Mesenchymal stem cell (in vitro differentiated cells and primary cell): ENCODE results near the gene ELK4.

Source experiments
- DNase-seq: peaks from one replicate; pipeline ENCODE4 v3.0.0-alpha.2; 2013
- H2AFZ ChIP-seq: one replicate; pipeline ENCODE4 v1.6.1; 2013; ENCODE audit warnings: low read depth, mild to moderate bottlenecking, control low read depth, inconsistent platforms, low read length, moderate library complexity
- H2AK5ac ChIP-seq: 2 replicates; pipeline ENCODE4 v1.6.1; 2013; ENCODE audit warnings: low read length, moderate library complexity, mild to moderate bottlenecking, inconsistent platforms; ENCODE audit not compliant: severe bottlenecking
- H2BK120ac ChIP-seq: one replicate; pipeline ENCODE4 v1.6.1; 2013; ENCODE audit warnings: low read depth, mild to moderate bottlenecking, inconsistent platforms, low read length, moderate library complexity
- H2BK12ac ChIP-seq, 2 experiments: one replicate each; pipeline ENCODE4 v1.6.1; 2013; ENCODE audit warnings: inconsistent platforms in 2 of 2, low read length in 2 of 2, mild to moderate bottlenecking in 2 of 2, moderate library complexity in 2 of 2, control low read depth in 1 of 2
- H2BK15ac ChIP-seq: one replicate; pipeline ENCODE4 v1.6.1; 2013; ENCODE audit warnings: mild to moderate bottlenecking, low read depth, inconsistent platforms; ENCODE audit not compliant: poor library complexity, severe bottlenecking
- H2BK5ac ChIP-seq: 2 replicates; pipeline ENCODE4 v1.6.1; 2013; ENCODE audit warnings: low read depth, mild to moderate bottlenecking, low read length, control low read depth, inconsistent platforms; ENCODE audit not compliant: poor library complexity, severe bottlenecking
- H3K14ac ChIP-seq, 2 experiments: one replicate each; pipeline ENCODE4 v1.6.1; 2013; ENCODE audit warnings: inconsistent platforms in 2 of 2, low read length in 2 of 2, control low read depth in 1 of 2, mild to moderate bottlenecking in 1 of 2, moderate library complexity in 1 of 2
- H3K18ac ChIP-seq, 2 experiments: one replicate each; pipeline ENCODE4 v1.6.1; 2013; ENCODE audit warnings: inconsistent platforms in 2 of 2, low read length in 2 of 2, control low read depth in 1 of 2, low read depth in 1 of 2, mild to moderate bottlenecking in 1 of 2
- H3K23ac ChIP-seq, 2 experiments: one replicate each; pipeline ENCODE4 v1.6.1; 2013; ENCODE audit warnings: inconsistent platforms in 2 of 2, low read length in 2 of 2, mild to moderate bottlenecking in 2 of 2, moderate library complexity in 2 of 2, control low read depth in 1 of 2
- H3K27ac ChIP-seq: 2 replicates; pipeline ENCODE4 v1.5.1; 2013; ENCODE audit warnings: mild to moderate bottlenecking, moderate library complexity, low read length, control low read depth, inconsistent platforms; ENCODE audit not compliant: poor library complexity, severe bottlenecking
- H3K27me3 ChIP-seq, 2 experiments: 2 replicates each; pipeline versions ENCODE4 v1.6.1 to v1.7.0; 2013; ENCODE audit warnings: low read length in 2 of 2, mild to moderate bottlenecking in 2 of 2, moderate library complexity in 2 of 2, control low read depth in 1 of 2, inconsistent platforms in 1 of 2; ENCODE audit not compliant: control insufficient read depth in 1 of 2, insufficient read depth in 1 of 2
- H3K36me3 ChIP-seq, 2 experiments: 2 replicates each; pipeline versions ENCODE4 v1.6.1 to v1.7.0; 2013; ENCODE audit warnings: low read length in 2 of 2, control low read depth in 1 of 2, inconsistent platforms in 1 of 2, low read depth in 1 of 2, mild to moderate bottlenecking in 1 of 2; ENCODE audit not compliant: insufficient read depth in 2 of 2, control insufficient read depth in 1 of 2
- H3K4ac ChIP-seq, 2 experiments: one replicate each; pipeline ENCODE4 v1.6.1; 2013; ENCODE audit warnings: inconsistent platforms in 2 of 2, low read length in 2 of 2, mild to moderate bottlenecking in 2 of 2, moderate library complexity in 2 of 2, control low read depth in 1 of 2, low read depth in 1 of 2
- H3K4me1 ChIP-seq: 2 replicates; pipeline ENCODE4 v1.6.1; 2013; ENCODE audit warnings: low read depth, low read length, control low read depth; ENCODE audit not compliant: control insufficient read depth, insufficient read depth
- H3K4me2 ChIP-seq: 2 replicates; pipeline ENCODE4 v1.6.1; 2013; ENCODE audit warnings: low read length, mild to moderate bottlenecking, inconsistent platforms; ENCODE audit not compliant: poor library complexity, severe bottlenecking
- H3K4me3 ChIP-seq, 2 experiments: 2 replicates each; pipeline versions ENCODE4 v1.5.1 to v1.7.0; 2013; ENCODE audit warnings: low read length in 2 of 2, mild to moderate bottlenecking in 2 of 2, control low read depth in 1 of 2, low read depth in 1 of 2; ENCODE audit not compliant: insufficient read depth in 1 of 2
- H3K79me1 ChIP-seq: replicated peaks from 2 replicates; pipeline ENCODE4 v1.6.1; 2013; ENCODE audit warnings: mild to moderate bottlenecking, control low read depth, low read length, inconsistent platforms; ENCODE audit not compliant: poor library complexity, severe bottlenecking
- H3K9ac ChIP-seq: 2 replicates; pipeline ENCODE4 v1.7.0; 2013; ENCODE audit warnings: mild to moderate bottlenecking, low read length, moderate library complexity
- H3K9me3 ChIP-seq: 2 replicates; pipeline ENCODE4 v1.7.0; 2013; ENCODE audit warnings: mild to moderate bottlenecking, low read length; ENCODE audit not compliant: control insufficient read depth
- H4K8ac ChIP-seq: one replicate; pipeline ENCODE4 v1.6.1; 2013; ENCODE audit warnings: inconsistent platforms, mild to moderate bottlenecking, low read length, moderate library complexity
- H4K91ac ChIP-seq: one replicate; pipeline ENCODE4 v1.6.1; 2013; ENCODE audit warnings: mild to moderate bottlenecking, low read length, inconsistent platforms
- WGBS: methylation state at CpG from one replicate; pipeline ENCODE4 v1.1.7; 2013; ENCODE audit warnings: mixed read lengths; 5-methylcytosine and 5-hydroxymethylcytosine counted together

Gene ELK4

GRCh38 chr1:205632669-205633169 is 908 bp upstream of the ELK4 start:
- Histone ChIP-seq H3K36me3 (no peaks in the 10 kb centered on the region), H3K14ac (no peak overlapping the region), H3K23ac (no peak overlapping the region), H3K79me1 (no peaks in the 10 kb centered on the region), H3K4me1 (peaks cover 5% of the 10 kb centered on the region), H2BK120ac (no peak overlapping the region), H4K8ac (no peak overlapping the region), H2BK12ac (no peak overlapping the region), H3K27ac (no peak overlapping the region), H2BK15ac (no peak overlapping the region), H3K27me3 (no peaks in the 10 kb centered on the region), H3K9me3 (no peaks in the 10 kb centered on the region), H3K4me2 (no peak overlapping the region), H4K91ac (no peak overlapping the region), H2BK5ac (no peak overlapping the region), H3K18ac (no peak overlapping the region), H2AFZ (no peak overlapping the region), H3K9ac (peak overlapping the region; percentile 99), H2AK5ac (no peak overlapping the region), H3K4ac (no peak overlapping the region), H3K4me3 (peak overlapping the region in 1 of 2 experiments; percentile 79)
- DNase-seq, result peak; percentile 38
- whole genome bisulfite sequencing, result 26% methylated on average over 2 of the region's 3 CpGs

- no peaks in the 10 kb centered on the region for H3K27me3 ChIP-seq
- no peaks in the 10 kb centered on the region for H3K79me1 ChIP-seq
- peak overlapping the region; percentile 81 to 86 for H3K14ac ChIP-seq
- H3K23ac ChIP-seq, result peak overlapping the region; percentile 17 to 90
- peak overlapping the region; percentile 73 for H3K4me2 ChIP-seq
- no peak overlapping the region for H2AK5ac ChIP-seq
- H3K18ac ChIP-seq, result peak overlapping the region; percentile 96 to 98
- H2BK15ac ChIP-seq, result peak overlapping the region; percentile 99
- H2BK12ac ChIP-seq, result peak overlapping the region in 1 of 2 experiments; percentile 52
- H2BK5ac ChIP-seq, result peak overlapping the region; percentile 99
- H3K9me3 ChIP-seq, result no peaks in the 10 kb centered on the region
- peak overlapping the region; percentile 89 for H4K91ac ChIP-seq
- H2AFZ ChIP-seq, result peak overlapping the region; percentile 89
- H3K27ac ChIP-seq, result peak overlapping the region; percentile 99
- peak overlapping the region; percentile 87 for H4K8ac ChIP-seq
- peak overlapping the region; percentile 99 for H3K9ac ChIP-seq
- H3K36me3 ChIP-seq, result no peaks in the 10 kb centered on the region
- under 1% methylated on average over 47 of the region's 81 CpGs for WGBS
- H3K4me1 ChIP-seq, result peaks cover 5% of the 10 kb centered on the region
- H3K4ac ChIP-seq, result peak overlapping the region; percentile 81 to 97
- peak overlapping the region; percentile 91 to 97 for H3K4me3 ChIP-seq
- peak overlapping the region; percentile 95 for H2BK120ac ChIP-seq
- peak; percentile 87 for DNase-seq
Observed at GRCh38 chr1:205631010-205631767, 622 bp downstream of the ELK4 start.

- H3K4ac ChIP-seq, result no peak overlapping the region
- no peak overlapping the region for H3K18ac ChIP-seq
- H2AK5ac ChIP-seq, result no peak overlapping the region
- H3K23ac ChIP-seq, result no peak overlapping the region
- H3K79me1 ChIP-seq, result no peaks in the 10 kb centered on the region
- no peak overlapping the region for H4K8ac ChIP-seq
- H3K9ac ChIP-seq, result peak overlapping the region; percentile 99
- H4K91ac ChIP-seq, result no peak overlapping the region
- H2AFZ ChIP-seq, result no peak overlapping the region
- no peaks in the 10 kb centered on the region for H3K9me3 ChIP-seq
- H2BK5ac ChIP-seq, result no peak overlapping the region
- no peak for DNase-seq
- no peak overlapping the region for H2BK12ac ChIP-seq
- no peak overlapping the region for H2BK15ac ChIP-seq
- H3K4me2 ChIP-seq, result peak overlapping the region; percentile 73
- no peak overlapping the region for H2BK120ac ChIP-seq
- peaks cover 0 to 3% of the 10 kb centered on the region in 2 experiments for H3K36me3 ChIP-seq
- no CpG with 5 or more reads among the region's 3 CpGs for WGBS
- H3K27me3 ChIP-seq, result no peaks in the 10 kb centered on the region
- H3K27ac ChIP-seq, result peak overlapping the region; percentile 99
- H3K14ac ChIP-seq, result no peak overlapping the region
- peak overlapping the region; percentile 91 to 97 for H3K4me3 ChIP-seq
- H3K4me1 ChIP-seq, result peaks cover 5% of the 10 kb centered on the region
Observed at GRCh38 chr1:205630651-205631009, 1.2 kb downstream of the ELK4 start.

- whole genome bisulfite sequencing, result 53% methylated on average over 3 of the region's 3 CpGs
- H3K4ac ChIP-seq, result no peak overlapping the region
- H3K9ac ChIP-seq, result peak overlapping the region; percentile 99
- peak overlapping the region in 1 of 2 experiments; percentile 97 for H3K4me3 ChIP-seq
- no peak overlapping the region for H3K23ac ChIP-seq
- H3K9me3 ChIP-seq, result no peaks in the 10 kb centered on the region
- H4K91ac ChIP-seq, result no peak overlapping the region
- H3K18ac ChIP-seq, result no peak overlapping the region
- H2BK12ac ChIP-seq, result no peak overlapping the region
- no peak overlapping the region for H2BK15ac ChIP-seq
- no peaks in the 10 kb centered on the region for H3K27me3 ChIP-seq
- peaks cover 0 to 3% of the 10 kb centered on the region in 2 experiments for H3K36me3 ChIP-seq
- peak overlapping the region; percentile 19 for H3K27ac ChIP-seq
- no peak overlapping the region for H2AK5ac ChIP-seq
- DNase-seq, result peak; percentile 77
- H3K79me1 ChIP-seq, result no peaks in the 10 kb centered on the region
- H2BK5ac ChIP-seq, result no peak overlapping the region
- peaks cover 5% of the 10 kb centered on the region for H3K4me1 ChIP-seq
- no peak overlapping the region for H4K8ac ChIP-seq
- no peak overlapping the region for H2AFZ ChIP-seq
- H2BK120ac ChIP-seq, result no peak overlapping the region
- H3K4me2 ChIP-seq, result no peak overlapping the region
- no peak overlapping the region for H3K14ac ChIP-seq
Observed at GRCh38 chr1:205630241-205630640, 1.6 kb downstream of the ELK4 start.
